Sigmoid colon (tissue), 7 donors: ENCODE results near the gene TMEM82. TPM values are rescaled to one million over a fixed set of nuclear protein-coding genes. Genes with fewer than 3 reads are reported as not detected.

Experiments
- DNase-seq: peaks from one replicate; pipeline ENCODE4 v3.0.0-alpha.2; 2019
- H3K27ac ChIP-seq, 4 donors: fragments of 200-600 bp; sonication (generic); one replicate each; pipeline ENCODE4 v1.5.1; 2016 to 2019; ENCODE audit warnings: mild to moderate bottlenecking in 1 of 4
- H3K27me3 ChIP-seq, 3 donors: fragments of 200-600 bp; sonication (generic); one replicate each; pipeline ENCODE4 v1.5.1; 2019; ENCODE audit warnings: mild to moderate bottlenecking in 1 of 3
- H3K36me3 ChIP-seq, 4 donors: fragments of 200-600 bp; sonication (generic); one replicate each; pipeline ENCODE4 v1.5.1; 2016 to 2019
- H3K4me1 ChIP-seq, 4 donors: fragments of 200-600 bp; sonication (generic); one replicate each; pipeline ENCODE4 v1.5.1; 2017 to 2019
- H3K4me3 ChIP-seq, 4 donors: fragments of 200-600 bp; sonication (generic); one replicate each; pipeline ENCODE4 v1.5.1; 2017 to 2019; ENCODE audit warnings: mild to moderate bottlenecking in 2 of 4, moderate library complexity in 1 of 4
- H3K9me3 ChIP-seq, 4 donors: fragments of 200-600 bp in 3 of 4; sonication (generic) in 3 of 4; one replicate each; pipeline versions ENCODE4 v1.5.1 to v1.6.1; 2013 to 2019
- CTCF ChIP-seq, 4 experiments: fragments of 450-650 bp in 3 of 4; fragments of 200-600 bp in 1 of 4; IDR thresholded peaks; one replicate each; pipeline ENCODE4 v1.5.1; 2016 to 2019; ENCODE audit warnings: antibody characterized with exemption in 4 of 4, mild to moderate bottlenecking in 3 of 4, moderate library complexity in 2 of 4
- EP300 ChIP-seq, 4 donors: sonication (generic); formaldehyde crosslinking; IDR thresholded peaks; one replicate each; pipeline ENCODE4 v1.6.1; 2017; ENCODE audit warnings: antibody characterized with exemption in 4 of 4
- POLR2A ChIP-seq, 2 donors: fragments of 450-650 bp; IDR thresholded peaks; one replicate each; pipeline ENCODE4 v1.6.1; 2016; ENCODE audit warnings: antibody characterized with exemption in 2 of 2, mild to moderate bottlenecking in 2 of 2, moderate library complexity in 2 of 2
- POLR2AphosphoS5 ChIP-seq, 4 donors: sonication (generic); formaldehyde crosslinking; IDR thresholded peaks; one replicate each; pipeline ENCODE4 v1.6.1; 2017; ENCODE audit warnings: antibody characterized with exemption in 4 of 4
- WGBS, 2 donors: extraction: QIAGEN DNeasy Blood & Tissue Kit; methylation state at CpG; one replicate each; pipeline ENCODE4 v1.1.7; 2013; 5-methylcytosine and 5-hydroxymethylcytosine counted together
- intact Hi-C: fragments of 100-400 bp; cut with DNase I; formaldehyde crosslinking; loops from one replicate; pipeline ENCODE4 v1.15.1; 2023
- polyA plus RNA-seq, 3 donors: library from polyadenylated mRNA; stranded (reverse); fragments of 200-250 nt; gene quantifications; one replicate each; pipeline ENCODE4 v1.2.3, GENCODE V29; 2013
- total RNA-seq, 4 donors: library from RNA; depleted of rRNA; stranded (reverse); fragments of >200 nt; gene quantifications; one replicate each; pipeline ENCODE4 v1.1.0, GENCODE V29; 2016
- donor health status: healthy with polysubstance abuse.
- donor health status: Bipolar disorder and iron deficiency.
- donor health status: healthy.

The TMEM82 gene
- total and polyA plus RNA-seq, 7 donors = 0.55 to 19.3 (median 11.1) TPM; not detected in 3

- peaks cover 0 to 13% (median 2%) of the 10 kb centered on the region in 3 donors for H3K27me3 ChIP-seq
- H3K27ac ChIP-seq = peak overlapping the region; percentile 63 to 84 (median 80)
- H3K9me3 ChIP-seq = no peaks in the 10 kb centered on the region
- intact Hi-C loops = loop anchor here (5.0 kb wide), 1 partner anchor 159 kb away; no protein-coding TSS in a partner anchor
- no peak for TF ChIP-seq POLR2A (IDR thresholded peaks at IDR 0.05)
- no peak for TF ChIP-seq POLR2AphosphoS5 (IDR thresholded peaks at IDR 0.05)
- no peak for TF ChIP-seq EP300 (IDR thresholded peaks at IDR 0.05)
- H3K36me3 ChIP-seq = peaks cover 0 to 20% (median 5%) of the 10 kb centered on the region in 4 donors
- H3K4me3 ChIP-seq = peak overlapping the region in 2 of 4 donors; percentile 84 to 91
- DNase-seq = no peak
- WGBS, 2 donors = 59 to 64% methylated on average over 8 of the region's 8 CpGs
- peaks cover 0 to 54% (median 44%) of the 10 kb centered on the region in 4 donors for H3K4me1 ChIP-seq
Measured at GRCh38 chr1:15761366-15762128, 19.2 kb downstream of the TMEM82 start.

- intact Hi-C loops = loop anchor here (5.0 kb wide), 1 partner anchor 160 kb away; no protein-coding TSS in a partner anchor
Measured at GRCh38 chr1:15762546-15762945, 20.2 kb downstream of the TMEM82 start.

GRCh38 chr1:15764269-15764764 lies 22.0 kb downstream of the TMEM82 start:
- Histone ChIP-seq H3K4me3 (no peak overlapping the region), H3K4me1 (peaks cover 0 to 35% (median 30%) of the 10 kb centered on the region in 4 donors), H3K27ac (no peak overlapping the region), H3K9me3 (no peaks in the 10 kb centered on the region), H3K36me3 (peaks cover 0 to 44% (median 22%) of the 10 kb centered on the region in 4 donors), H3K27me3 (peaks cover 0 to 9% (median 0%) of the 10 kb centered on the region in 3 donors)
- WGBS, 2 donors = 9 to 52% methylated on average over 10 of the region's 10 CpGs
- TF ChIP-seq POLR2AphosphoS5 (IDR thresholded peaks at IDR 0.05) = no peak
- TF ChIP-seq POLR2A (IDR thresholded peaks at IDR 0.05) = peak in 1 of 2 donors; percentile 29
- no peak for TF ChIP-seq EP300 (IDR thresholded peaks at IDR 0.05)
- no peak for TF ChIP-seq CTCF (IDR thresholded peaks at IDR 0.05)
- intact Hi-C loops = loop anchor here (5.0 kb wide), 1 partner anchor 162 kb away; no protein-coding TSS in a partner anchor
- DNase-seq = no peak

More at GRCh38 chr1:15762546-15762945, 20.2 kb downstream of the TMEM82 start:
- WGBS, 2 donors = 75 to 80% methylated on average over 10 of the region's 10 CpGs
- peaks cover 0 to 13% (median 2%) of the 10 kb centered on the region in 3 donors for H3K27me3 ChIP-seq
- peaks cover 0 to 26% (median 7%) of the 10 kb centered on the region in 4 donors for H3K36me3 ChIP-seq
- H3K4me3 ChIP-seq = no peak overlapping the region
- H3K27ac ChIP-seq = no peak overlapping the region
- no peak for DNase-seq
- peaks cover 0 to 52% (median 43%) of the 10 kb centered on the region in 4 donors for H3K4me1 ChIP-seq
- H3K9me3 ChIP-seq = no peaks in the 10 kb centered on the region
- TF ChIP-seq POLR2A (IDR thresholded peaks at IDR 0.05) = no peak
- no peak for TF ChIP-seq CTCF (IDR thresholded peaks at IDR 0.05)
- TF ChIP-seq EP300 (IDR thresholded peaks at IDR 0.05) = no peak
- TF ChIP-seq POLR2AphosphoS5 (IDR thresholded peaks at IDR 0.05) = no peak

- 50 to 73% methylated on average over 15 of the region's 15 CpGs for WGBS, 2 donors
- Histone ChIP-seq H3K4me1 (peaks cover 0 to 29% (median 24%) of the 10 kb centered on the region in 4 donors), H3K4me3 (no peak overlapping the region), H3K36me3 (peaks cover 0 to 49% (median 22%) of the 10 kb centered on the region in 4 donors), H3K9me3 (no peaks in the 10 kb centered on the region), H3K27ac (no peak overlapping the region), H3K27me3 (peaks cover 0 to 4% (median 0%) of the 10 kb centered on the region in 3 donors)
- DNase-seq = no peak
- TF ChIP-seq POLR2AphosphoS5 (IDR thresholded peaks at IDR 0.05) = no peak
- no peak for TF ChIP-seq CTCF (IDR thresholded peaks at IDR 0.05)
- TF ChIP-seq EP300 (IDR thresholded peaks at IDR 0.05) = no peak
- TF ChIP-seq POLR2A (IDR thresholded peaks at IDR 0.05) = no peak
- intact Hi-C loops = loop anchor here (5.0 kb wide), 1 partner anchor 163 kb away; no protein-coding TSS in a partner anchor
Measured at GRCh38 chr1:15764890-15765289, 22.6 kb downstream of the TMEM82 start.
